ENCODE measurements around the gene KCNN1.

Gene KCNN1

DNA sequence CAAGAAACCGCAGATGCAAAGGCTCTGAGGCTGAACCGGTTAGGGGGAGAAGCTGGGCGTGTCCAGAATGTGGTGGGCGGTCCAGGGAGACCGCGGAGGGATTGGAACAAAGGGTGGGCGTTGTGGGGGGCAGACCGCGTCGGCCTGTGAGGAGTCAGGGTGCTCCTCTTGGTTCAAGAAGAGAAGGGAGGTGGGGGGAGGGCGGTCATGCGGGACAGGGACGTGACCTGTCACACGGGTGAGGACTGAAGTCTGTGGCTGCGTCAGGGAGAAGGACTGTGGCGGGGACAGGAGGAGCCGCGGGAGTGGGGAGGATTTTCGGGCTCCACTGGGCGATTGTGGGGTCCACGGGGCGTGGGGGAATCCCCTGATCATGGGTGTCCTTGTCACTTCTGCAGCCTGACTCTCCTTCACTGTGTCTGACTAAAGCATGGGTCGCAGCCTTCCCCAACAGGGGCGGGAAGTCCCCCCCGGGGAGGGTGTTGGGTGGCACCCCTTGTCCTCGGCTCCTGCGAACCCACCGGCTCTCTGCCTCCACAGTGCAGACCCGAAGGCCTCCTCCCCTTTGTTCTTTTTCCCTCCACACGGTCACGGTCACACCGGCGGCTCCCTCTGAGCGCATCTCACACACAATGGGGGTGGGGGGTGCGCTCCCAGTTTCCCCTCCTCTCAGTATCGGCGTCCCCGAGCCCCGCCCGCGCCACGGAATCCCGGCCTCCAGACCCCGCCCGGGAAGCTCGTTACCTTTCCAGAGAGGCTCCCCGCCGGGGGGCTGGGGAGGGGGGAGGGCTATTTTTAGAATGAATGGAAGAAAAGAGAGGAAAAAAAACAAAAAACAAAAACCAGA is 16.4 kb upstream of the KCNN1 start:
- peaks cover 44% of the 10 kb centered on the region for H3K27me3 ChIP-seq
- no peaks in the 10 kb centered on the region for H3K36me3 ChIP-seq
- H3K4me3 ChIP-seq (ENCODE audit: low read depth, low read length): peak overlapping the region; percentile 44
- peak; percentile 28 for DNase-seq
- TF ChIP-seq, protein P1, sequence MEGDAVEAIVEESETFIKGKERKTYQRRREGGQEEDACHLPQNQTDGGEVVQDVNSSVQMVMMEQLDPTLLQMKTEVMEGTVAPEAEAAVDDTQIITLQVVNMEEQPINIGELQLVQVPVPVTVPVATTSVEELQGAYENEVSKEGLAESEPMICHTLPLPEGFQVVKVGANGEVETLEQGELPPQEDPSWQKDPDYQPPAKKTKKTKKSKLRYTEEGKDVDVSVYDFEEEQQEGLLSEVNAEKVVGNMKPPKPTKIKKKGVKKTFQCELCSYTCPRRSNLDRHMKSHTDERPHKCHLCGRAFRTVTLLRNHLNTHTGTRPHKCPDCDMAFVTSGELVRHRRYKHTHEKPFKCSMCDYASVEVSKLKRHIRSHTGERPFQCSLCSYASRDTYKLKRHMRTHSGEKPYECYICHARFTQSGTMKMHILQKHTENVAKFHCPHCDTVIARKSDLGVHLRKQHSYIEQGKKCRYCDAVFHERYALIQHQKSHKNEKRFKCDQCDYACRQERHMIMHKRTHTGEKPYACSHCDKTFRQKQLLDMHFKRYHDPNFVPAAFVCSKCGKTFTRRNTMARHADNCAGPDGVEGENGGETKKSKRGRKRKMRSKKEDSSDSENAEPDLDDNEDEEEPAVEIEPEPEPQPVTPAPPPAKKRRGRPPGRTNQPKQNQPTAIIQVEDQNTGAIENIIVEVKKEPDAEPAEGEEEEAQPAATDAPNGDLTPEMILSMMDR (IDR thresholded peaks at IDR 0.05; ENCODE audit: low read depth, low read length): no peak
- peaks cover 17% of the 10 kb centered on the region for H3K4me1 ChIP-seq
- no peaks in the 10 kb centered on the region for H3K9me3 ChIP-seq

DNA sequence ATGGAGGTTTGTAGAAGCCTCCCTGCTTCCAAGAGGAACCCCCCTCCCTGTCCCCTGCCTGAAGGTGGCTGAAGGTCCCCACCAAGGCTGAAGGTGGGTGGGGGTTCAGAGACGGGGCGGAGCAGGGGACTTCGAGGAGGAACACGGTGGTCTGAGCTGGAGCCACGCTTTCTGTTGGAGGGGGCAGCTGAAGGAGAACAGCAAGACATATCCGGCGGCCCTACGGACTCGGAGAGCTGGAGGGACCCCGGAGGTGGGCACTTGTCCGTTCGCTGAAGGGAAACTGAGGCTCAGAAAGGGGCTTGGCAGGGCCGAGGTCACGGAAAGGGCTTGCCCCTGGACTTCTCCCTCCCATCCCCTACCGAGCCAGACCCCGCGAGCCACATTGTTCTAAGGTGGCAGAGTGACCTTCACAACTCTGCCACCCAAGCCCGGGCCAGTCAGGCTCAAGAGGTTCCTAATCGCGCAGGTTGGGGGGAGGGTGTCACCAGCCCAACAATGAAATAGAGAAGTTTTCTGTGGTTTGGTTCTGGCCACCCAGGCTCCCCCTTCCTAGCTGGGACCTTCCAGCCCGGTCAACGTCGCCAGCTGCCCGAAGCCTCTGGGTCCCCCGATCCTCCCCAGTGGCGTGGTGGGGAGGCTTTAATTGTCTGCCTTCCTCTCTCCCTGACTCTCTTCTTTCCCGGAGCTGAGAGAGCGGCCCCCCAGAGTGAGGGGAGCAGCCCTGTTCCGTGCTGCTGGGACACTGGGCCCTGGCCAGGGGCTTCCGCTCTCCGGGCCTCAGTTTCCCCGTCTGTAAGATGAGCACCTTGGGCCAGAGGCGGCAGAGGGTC is 15.5 kb upstream of the KCNN1 start:
- Histone ChIP-seq H3K4me3 (ENCODE audit: low read depth, low read length) (peak overlapping the region; percentile 44), H3K9me3 (no peaks in the 10 kb centered on the region), H3K4me1 (peaks cover 17% of the 10 kb centered on the region), H3K27me3 (peaks cover 44% of the 10 kb centered on the region), H3K36me3 (no peaks in the 10 kb centered on the region)
- no peak for DNase-seq
- TF ChIP-seq, protein P1 (IDR thresholded peaks at IDR 0.05; ENCODE audit: low read depth, low read length): no peak

DNA sequence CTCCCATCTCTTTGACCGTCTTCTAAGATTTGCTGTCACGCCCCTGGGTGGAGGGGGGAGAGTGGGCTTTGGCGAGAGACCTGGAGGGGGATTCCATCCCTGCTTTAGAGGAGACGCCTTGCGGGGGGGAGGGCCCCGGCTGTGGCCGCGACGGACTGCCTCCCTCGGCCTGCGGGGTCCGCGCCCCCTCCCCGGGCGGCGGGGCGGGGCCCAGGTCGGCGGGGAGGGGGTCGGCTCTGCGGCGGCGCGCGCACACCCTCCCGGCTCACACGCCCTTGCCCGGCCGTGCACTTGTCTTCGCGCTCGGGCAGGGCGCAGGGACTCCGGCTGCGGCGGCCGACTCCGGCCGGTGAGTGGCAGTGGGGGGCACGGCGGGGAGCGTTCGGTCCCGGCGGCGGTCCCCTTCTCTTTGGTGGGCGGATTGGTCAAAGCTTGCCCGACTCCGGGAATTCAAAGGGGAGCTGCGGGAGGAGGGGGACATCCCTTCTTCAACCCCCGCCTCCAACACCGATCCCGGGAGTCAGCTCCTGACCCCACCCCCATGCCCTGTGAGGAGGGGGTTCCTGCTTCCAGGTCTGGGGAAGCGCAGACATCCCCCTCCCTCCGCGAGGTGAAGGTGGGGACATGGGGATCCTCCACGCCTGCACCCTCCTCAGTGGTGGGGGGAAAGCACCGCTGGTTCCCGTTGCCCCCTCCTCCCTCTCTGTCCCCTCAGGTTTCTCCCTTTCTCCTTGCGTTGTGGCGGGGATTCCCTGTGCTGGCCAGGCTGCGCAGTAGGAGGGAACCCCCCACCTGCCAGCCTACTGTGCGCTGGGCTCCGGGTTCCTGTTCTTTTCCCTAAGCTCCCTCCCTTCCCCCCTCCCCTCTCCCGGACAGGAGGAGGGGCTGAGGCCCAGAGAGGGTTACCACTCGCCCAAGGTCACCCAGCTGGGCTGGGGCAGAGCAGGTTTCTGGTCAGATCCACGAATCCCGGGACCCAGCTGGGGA is 14.6 kb upstream of the KCNN1 start:
- DNase-seq: peak; percentile 23
- Histone ChIP-seq H3K9me3 (no peaks in the 10 kb centered on the region), H3K27me3 (peaks cover 44% of the 10 kb centered on the region), H3K4me1 (peaks cover 16% of the 10 kb centered on the region), H3K36me3 (no peaks in the 10 kb centered on the region), H3K4me3 (ENCODE audit: low read depth, low read length) (peak overlapping the region; percentile 44)
- TF ChIP-seq, protein P1 (IDR thresholded peaks at IDR 0.05; ENCODE audit: low read depth, low read length): no peak

DNA sequence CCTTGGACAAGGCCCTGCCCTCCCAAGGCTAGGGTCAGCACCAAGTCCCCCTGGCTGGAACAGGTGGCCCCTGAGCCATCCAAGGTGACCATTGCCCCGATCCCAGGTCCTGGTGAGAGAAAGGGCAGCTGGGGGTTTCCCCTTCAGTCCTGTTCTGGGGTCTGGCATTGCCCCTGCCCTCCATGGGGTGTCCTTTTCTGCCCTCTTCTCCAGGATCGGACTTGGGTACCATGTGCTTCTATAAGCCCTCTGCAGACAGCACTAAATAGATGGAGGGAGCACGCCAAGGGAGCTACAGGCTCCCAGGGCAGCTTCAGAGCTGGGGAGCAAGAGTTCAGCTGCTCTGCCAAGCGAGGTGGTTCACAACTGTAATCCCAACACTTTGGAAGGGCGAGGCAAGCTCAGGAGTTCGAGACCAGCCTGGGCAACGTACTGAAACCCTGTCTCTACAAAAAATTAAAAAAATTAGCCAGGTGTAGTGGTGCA is 13.5 kb upstream of the KCNN1 start:
- peaks cover 44% of the 10 kb centered on the region for H3K27me3 ChIP-seq
- no peak for DNase-seq
- TF ChIP-seq, protein P1 (IDR thresholded peaks at IDR 0.05; ENCODE audit: low read depth, low read length): no peak

DNA sequence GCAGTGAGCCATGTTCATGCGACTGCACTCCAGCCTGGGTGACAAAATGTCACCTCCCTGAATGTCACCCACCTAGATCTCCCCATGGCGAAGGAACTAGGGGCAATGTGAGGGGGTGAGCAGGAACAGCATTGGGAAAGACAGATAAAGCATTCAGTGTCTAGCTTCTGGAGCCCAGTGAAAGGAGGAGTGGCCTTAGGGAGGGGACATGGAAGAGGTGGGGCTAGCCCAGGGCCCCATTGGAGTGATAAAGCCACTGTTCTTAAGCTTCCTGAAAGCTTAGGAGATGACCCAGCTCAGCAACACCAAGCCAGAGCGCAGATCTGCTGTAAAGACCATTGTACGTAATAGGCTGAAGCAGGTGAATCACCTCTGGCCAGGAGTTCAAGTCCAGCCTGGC is 13.0 kb upstream of the KCNN1 start:
- no peaks in the 10 kb centered on the region for H3K9me3 ChIP-seq
- TF ChIP-seq, protein P1 (IDR thresholded peaks at IDR 0.05; ENCODE audit: low read depth, low read length): no peak
- no peak for DNase-seq
- no peaks in the 10 kb centered on the region for H3K36me3 ChIP-seq
- no peak overlapping the region for H3K4me3 ChIP-seq (ENCODE audit: low read depth, low read length)
- peaks cover 14% of the 10 kb centered on the region for H3K4me1 ChIP-seq
- H3K27me3 ChIP-seq: peaks cover 44% of the 10 kb centered on the region

More for the DNA sequence above, 13.5 kb upstream of the KCNN1 start:
- H3K9me3 ChIP-seq: no peaks in the 10 kb centered on the region
- H3K4me3 ChIP-seq (ENCODE audit: low read depth, low read length): no peak overlapping the region
- peaks cover 14% of the 10 kb centered on the region for H3K4me1 ChIP-seq
- H3K36me3 ChIP-seq: no peaks in the 10 kb centered on the region

Data from BE2C (cell line).